ENCODE data around the gene C7.
"Not testable (repeated sequence)": the region's sequence is repeated elsewhere in the genome, so short reads cannot be mapped to it uniquely, and the experiment has no call there.

The C7 gene

DNA sequence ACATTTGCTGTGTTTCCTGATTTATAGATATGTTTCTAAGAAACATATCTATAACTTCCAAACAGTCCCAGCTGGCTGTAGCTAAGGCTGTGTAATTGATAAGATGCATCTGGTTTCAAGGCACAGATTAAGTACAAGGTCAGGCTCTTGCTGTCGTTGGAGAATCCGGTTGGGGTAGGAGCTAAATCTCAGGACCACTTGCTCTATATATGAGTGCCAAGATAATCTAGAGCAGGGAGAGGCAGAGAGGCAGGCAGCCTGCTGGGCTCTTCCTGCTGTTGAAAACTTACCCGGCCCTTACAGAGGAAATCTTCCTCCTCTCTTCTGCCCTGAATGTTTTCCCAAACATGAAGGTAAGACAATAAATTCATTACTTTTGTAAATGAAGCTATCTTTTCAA, at the start of gene C7:
TSS of gene C7 (plus strand) at position 234 of the 400 bp plus-strand sequence. CDS start at position 348, 114 bp downstream.
- peak; percentile 19; the same call in 1 of the 3 replicates for ATAC-seq
- TF ChIP-seq SNAI2 (CRISPR knock-in tag; IDR thresholded peaks at IDR 0.05) = 0 out of 2 replicates have a peak, but pooled peaks have one; percentile 46
- TF ChIP-seq CSDC2 (CRISPR knock-in tag; IDR thresholded peaks at IDR 0.05) = no peak
- peak; percentile 82 for TF ChIP-seq TCF4 (CRISPR knock-in tag; IDR thresholded peaks at IDR 0.05; ENCODE audit: borderline replicate concordance)

DNA sequence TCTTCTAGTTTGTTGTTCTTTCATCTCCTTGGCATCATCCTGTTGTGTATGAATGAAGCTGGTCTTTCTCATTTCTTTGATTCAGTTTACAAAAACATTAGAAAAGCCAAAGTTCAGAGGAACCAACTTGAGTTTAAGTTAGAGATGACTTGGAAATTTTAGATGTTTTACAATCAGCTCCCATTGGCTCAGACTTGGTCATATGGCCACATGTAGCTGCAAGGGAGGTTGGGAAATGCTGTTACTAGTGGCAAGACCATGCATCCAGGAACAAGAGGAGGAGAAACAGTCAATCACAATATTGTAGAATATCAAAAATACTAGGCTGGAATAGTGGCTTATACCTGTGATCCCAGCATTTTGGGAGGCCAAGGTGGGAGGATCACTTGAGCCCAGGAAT, 48.6 kb upstream of the C7 start:
- no peak for TF ChIP-seq CSDC2 (CRISPR knock-in tag; IDR thresholded peaks at IDR 0.05)
- no peak for ATAC-seq

DNA sequence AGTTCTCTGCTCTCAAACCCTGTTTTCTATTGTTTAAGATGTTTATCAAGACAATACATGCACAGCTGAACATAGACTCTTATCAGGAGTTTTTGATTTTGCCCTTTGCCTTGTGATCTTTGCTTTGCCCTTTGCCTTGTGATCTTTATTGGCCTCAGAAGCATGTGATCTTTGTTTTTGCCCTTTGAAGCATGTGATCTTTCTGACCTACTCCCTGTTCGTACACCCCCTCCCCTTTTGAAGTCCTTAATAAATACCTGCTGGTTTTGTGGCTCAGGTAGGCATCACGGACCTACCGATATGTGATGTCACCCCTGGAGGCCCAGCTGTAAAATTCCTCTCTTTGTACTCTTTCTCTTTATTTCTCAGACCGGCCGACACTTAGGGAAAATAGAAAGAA, 44.3 kb upstream of the C7 start:
- ATAC-seq = not testable (repeated sequence)

DNA sequence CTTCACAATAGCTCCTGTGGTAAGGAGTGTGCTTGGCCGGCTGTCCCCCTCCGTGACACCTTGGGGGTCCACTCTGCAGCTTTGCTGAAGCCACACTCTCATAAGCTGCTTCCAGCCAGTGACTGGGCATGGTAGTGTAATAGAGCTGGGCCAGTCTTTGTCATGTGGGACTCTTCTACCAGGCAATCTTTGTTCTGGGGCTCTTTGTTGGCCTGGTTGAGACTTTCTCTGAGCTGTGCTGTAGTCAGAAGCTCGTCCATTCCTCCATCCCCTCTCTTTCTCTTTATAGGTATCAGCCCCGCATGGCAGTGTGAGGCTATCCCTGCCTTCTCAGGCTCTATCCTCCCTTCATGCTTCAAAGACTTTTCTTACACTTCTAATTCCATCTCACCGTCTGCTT, 42.5 kb upstream of the C7 start:
- TF ChIP-seq, protein P1, sequence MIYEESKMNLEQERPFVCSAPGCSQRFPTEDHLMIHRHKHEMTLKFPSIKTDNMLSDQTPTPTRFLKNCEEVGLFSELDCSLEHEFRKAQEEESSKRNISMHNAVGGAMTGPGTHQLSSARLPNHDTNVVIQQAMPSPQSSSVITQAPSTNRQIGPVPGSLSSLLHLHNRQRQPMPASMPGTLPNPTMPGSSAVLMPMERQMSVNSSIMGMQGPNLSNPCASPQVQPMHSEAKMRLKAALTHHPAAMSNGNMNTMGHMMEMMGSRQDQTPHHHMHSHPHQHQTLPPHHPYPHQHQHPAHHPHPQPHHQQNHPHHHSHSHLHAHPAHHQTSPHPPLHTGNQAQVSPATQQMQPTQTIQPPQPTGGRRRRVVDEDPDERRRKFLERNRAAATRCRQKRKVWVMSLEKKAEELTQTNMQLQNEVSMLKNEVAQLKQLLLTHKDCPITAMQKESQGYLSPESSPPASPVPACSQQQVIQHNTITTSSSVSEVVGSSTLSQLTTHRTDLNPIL (CRISPR knock-in tag; IDR thresholded peaks at IDR 0.05; ENCODE audit: low read depth) = no peak
- TF ChIP-seq OSR1 (CRISPR knock-in tag; IDR thresholded peaks at IDR 0.05) (no peak), TOX (CRISPR knock-in tag; IDR thresholded peaks at IDR 0.05; ENCODE audit: borderline replicate concordance) (no peak), ZNF70 (CRISPR knock-in tag; IDR thresholded peaks at IDR 0.05) (no peak), PPARA (CRISPR knock-in tag; IDR thresholded peaks at IDR 0.05; ENCODE audit: borderline replicate concordance) (no peak), ISL1 (CRISPR knock-in tag; IDR thresholded peaks at IDR 0.05) (no peak), ZNF565 (CRISPR knock-in tag; conservative IDR thresholded peaks at IDR 0.05; ENCODE audit: low read depth) (no peak), BACH2 (CRISPR knock-in tag; IDR thresholded peaks at IDR 0.05; ENCODE audit: borderline replicate concordance) (no peak), ZFP3 (CRISPR knock-in tag; IDR thresholded peaks at IDR 0.05) (no peak), SNAI2 (CRISPR knock-in tag; IDR thresholded peaks at IDR 0.05) (no peak), ZC3H10 (CRISPR knock-in tag; IDR thresholded peaks at IDR 0.05) (no peak)
- TF ChIP-seq, protein P2, sequence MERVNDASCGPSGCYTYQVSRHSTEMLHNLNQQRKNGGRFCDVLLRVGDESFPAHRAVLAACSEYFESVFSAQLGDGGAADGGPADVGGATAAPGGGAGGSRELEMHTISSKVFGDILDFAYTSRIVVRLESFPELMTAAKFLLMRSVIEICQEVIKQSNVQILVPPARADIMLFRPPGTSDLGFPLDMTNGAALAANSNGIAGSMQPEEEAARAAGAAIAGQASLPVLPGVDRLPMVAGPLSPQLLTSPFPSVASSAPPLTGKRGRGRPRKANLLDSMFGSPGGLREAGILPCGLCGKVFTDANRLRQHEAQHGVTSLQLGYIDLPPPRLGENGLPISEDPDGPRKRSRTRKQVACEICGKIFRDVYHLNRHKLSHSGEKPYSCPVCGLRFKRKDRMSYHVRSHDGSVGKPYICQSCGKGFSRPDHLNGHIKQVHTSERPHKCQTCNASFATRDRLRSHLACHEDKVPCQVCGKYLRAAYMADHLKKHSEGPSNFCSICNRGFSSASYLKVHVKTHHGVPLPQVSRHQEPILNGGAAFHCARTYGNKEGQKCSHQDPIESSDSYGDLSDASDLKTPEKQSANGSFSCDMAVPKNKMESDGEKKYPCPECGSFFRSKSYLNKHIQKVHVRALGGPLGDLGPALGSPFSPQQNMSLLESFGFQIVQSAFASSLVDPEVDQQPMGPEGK (CRISPR knock-in tag; IDR thresholded peaks at IDR 0.05; ENCODE audit: borderline replicate concordance) = no peak
- TF ChIP-seq, protein P3, sequence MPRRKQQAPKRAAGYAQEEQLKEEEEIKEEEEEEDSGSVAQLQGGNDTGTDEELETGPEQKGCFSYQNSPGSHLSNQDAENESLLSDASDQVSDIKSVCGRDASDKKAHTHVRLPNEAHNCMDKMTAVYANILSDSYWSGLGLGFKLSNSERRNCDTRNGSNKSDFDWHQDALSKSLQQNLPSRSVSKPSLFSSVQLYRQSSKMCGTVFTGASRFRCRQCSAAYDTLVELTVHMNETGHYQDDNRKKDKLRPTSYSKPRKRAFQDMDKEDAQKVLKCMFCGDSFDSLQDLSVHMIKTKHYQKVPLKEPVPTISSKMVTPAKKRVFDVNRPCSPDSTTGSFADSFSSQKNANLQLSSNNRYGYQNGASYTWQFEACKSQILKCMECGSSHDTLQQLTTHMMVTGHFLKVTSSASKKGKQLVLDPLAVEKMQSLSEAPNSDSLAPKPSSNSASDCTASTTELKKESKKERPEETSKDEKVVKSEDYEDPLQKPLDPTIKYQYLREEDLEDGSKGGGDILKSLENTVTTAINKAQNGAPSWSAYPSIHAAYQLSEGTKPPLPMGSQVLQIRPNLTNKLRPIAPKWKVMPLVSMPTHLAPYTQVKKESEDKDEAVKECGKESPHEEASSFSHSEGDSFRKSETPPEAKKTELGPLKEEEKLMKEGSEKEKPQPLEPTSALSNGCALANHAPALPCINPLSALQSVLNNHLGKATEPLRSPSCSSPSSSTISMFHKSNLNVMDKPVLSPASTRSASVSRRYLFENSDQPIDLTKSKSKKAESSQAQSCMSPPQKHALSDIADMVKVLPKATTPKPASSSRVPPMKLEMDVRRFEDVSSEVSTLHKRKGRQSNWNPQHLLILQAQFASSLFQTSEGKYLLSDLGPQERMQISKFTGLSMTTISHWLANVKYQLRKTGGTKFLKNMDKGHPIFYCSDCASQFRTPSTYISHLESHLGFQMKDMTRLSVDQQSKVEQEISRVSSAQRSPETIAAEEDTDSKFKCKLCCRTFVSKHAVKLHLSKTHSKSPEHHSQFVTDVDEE (CRISPR knock-in tag; IDR thresholded peaks at IDR 0.05) = no peak
- TF ChIP-seq, protein P4, sequence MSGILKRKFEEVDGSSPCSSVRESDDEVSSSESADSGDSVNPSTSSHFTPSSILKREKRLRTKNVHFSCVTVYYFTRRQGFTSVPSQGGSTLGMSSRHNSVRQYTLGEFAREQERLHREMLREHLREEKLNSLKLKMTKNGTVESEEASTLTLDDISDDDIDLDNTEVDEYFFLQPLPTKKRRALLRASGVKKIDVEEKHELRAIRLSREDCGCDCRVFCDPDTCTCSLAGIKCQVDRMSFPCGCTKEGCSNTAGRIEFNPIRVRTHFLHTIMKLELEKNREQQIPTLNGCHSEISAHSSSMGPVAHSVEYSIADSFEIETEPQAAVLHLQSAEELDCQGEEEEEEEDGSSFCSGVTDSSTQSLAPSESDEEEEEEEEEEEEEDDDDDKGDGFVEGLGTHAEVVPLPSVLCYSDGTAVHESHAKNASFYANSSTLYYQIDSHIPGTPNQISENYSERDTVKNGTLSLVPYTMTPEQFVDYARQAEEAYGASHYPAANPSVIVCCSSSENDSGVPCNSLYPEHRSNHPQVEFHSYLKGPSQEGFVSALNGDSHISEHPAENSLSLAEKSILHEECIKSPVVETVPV (CRISPR knock-in tag; IDR thresholded peaks at IDR 0.05) = no peak
- ATAC-seq = no peak

DNA sequence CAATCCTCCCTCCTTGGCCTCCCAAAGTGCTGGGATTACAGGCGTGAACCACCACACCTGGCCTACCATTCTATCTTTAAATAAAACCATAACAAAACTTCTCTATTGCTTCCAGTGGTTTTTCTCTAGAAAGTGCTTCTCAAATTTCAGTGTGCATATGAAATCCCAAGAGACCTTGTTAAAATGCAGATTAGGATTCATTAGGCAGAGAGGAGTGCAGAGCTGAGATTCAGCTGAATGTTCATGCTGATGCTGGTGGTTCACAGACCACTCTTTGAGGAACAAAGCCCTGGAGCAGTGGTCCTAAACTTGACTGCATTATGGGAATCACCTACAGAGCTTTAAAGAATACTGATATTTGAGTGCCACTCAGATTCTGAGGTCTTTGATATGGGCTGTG, 39.9 kb upstream of the C7 start:
- ATAC-seq = no peak
- TF ChIP-seq ESRRG (CRISPR knock-in tag; IDR thresholded peaks at IDR 0.05) (no peak), ZFP3 (CRISPR knock-in tag; IDR thresholded peaks at IDR 0.05) (no peak), ZNF70 (CRISPR knock-in tag; IDR thresholded peaks at IDR 0.05) (no peak), RARB (CRISPR knock-in tag; IDR thresholded peaks at IDR 0.05) (no peak), SNAI2 (CRISPR knock-in tag; IDR thresholded peaks at IDR 0.05) (no peak), PPARA (CRISPR knock-in tag; IDR thresholded peaks at IDR 0.05; ENCODE audit: borderline replicate concordance) (no peak), ZNF565 (CRISPR knock-in tag; conservative IDR thresholded peaks at IDR 0.05; ENCODE audit: low read depth) (no peak), OSR1 (CRISPR knock-in tag; IDR thresholded peaks at IDR 0.05) (no peak), CSDC2 (CRISPR knock-in tag; IDR thresholded peaks at IDR 0.05) (no peak), ISL1 (CRISPR knock-in tag; IDR thresholded peaks at IDR 0.05) (no peak), ZFP30 (CRISPR knock-in tag; IDR thresholded peaks at IDR 0.05) (no peak), ZC3H10 (CRISPR knock-in tag; IDR thresholded peaks at IDR 0.05) (no peak), BACH2 (CRISPR knock-in tag; IDR thresholded peaks at IDR 0.05; ENCODE audit: borderline replicate concordance) (no peak)
- TF ChIP-seq, protein P4 (CRISPR knock-in tag; IDR thresholded peaks at IDR 0.05) = no peak
- TF ChIP-seq, protein P1 (CRISPR knock-in tag; IDR thresholded peaks at IDR 0.05; ENCODE audit: low read depth) = no peak
- TF ChIP-seq, protein P3 (CRISPR knock-in tag; IDR thresholded peaks at IDR 0.05) = no peak
